Mesendoderm (in vitro differentiated cells): Measurements from ENCODE around the gene RING1.

Experiments
- DNase-seq: peaks from one replicate; pipeline ENCODE4 v3.0.0; 2013
- H2AK5ac ChIP-seq: 2 replicates; pipeline ENCODE4 v1.6.1; 2013; ENCODE audit warnings: low read length, inconsistent platforms
- H2BK120ac ChIP-seq: 2 replicates; pipeline ENCODE4 v1.6.1; 2013; ENCODE audit warnings: low read depth, mild to moderate bottlenecking, low read length, moderate library complexity, mixed read lengths
- H2BK15ac ChIP-seq: replicated peaks from 2 replicates; pipeline ENCODE4 v1.6.1; 2013; ENCODE audit warnings: low read depth, mild to moderate bottlenecking, moderate library complexity
- H2BK5ac ChIP-seq: 2 replicates; pipeline ENCODE4 v1.6.1; 2013; ENCODE audit warnings: low read length, inconsistent platforms
- H3K18ac ChIP-seq: 2 replicates; pipeline ENCODE4 v1.6.1; 2013; ENCODE audit warnings: mild to moderate bottlenecking, low read length, mixed read lengths
- H3K23ac ChIP-seq: one replicate; pipeline ENCODE4 v1.6.1; 2013; ENCODE audit warnings: low read length
- H3K27ac ChIP-seq: 2 replicates; pipeline ENCODE4 v1.5.1; 2013; ENCODE audit warnings: low read depth, mild to moderate bottlenecking, inconsistent platforms, low read length, moderate library complexity
- H3K27me3 ChIP-seq: 2 replicates; pipeline ENCODE4 v1.6.1; 2013; ENCODE audit warnings: low read length, control low read depth, mild to moderate bottlenecking, inconsistent platforms; ENCODE audit not compliant: insufficient read depth, poor library complexity
- H3K36me3 ChIP-seq: 2 replicates; pipeline ENCODE4 v1.6.1; 2013; ENCODE audit warnings: low read length, inconsistent platforms; ENCODE audit not compliant: control insufficient read depth, insufficient read depth
- H3K4ac ChIP-seq: one replicate; pipeline ENCODE4 v1.6.1; 2013; ENCODE audit warnings: low read depth, mild to moderate bottlenecking, low read length, moderate library complexity
- H3K4me1 ChIP-seq: 2 replicates; pipeline ENCODE4 v1.6.1; 2013; ENCODE audit warnings: low read depth, low read length, inconsistent platforms; ENCODE audit not compliant: control insufficient read depth
- H3K4me2 ChIP-seq: 2 replicates; pipeline ENCODE4 v1.6.1; 2013; ENCODE audit warnings: low read length
- H3K4me3 ChIP-seq: 2 replicates; pipeline ENCODE4 v1.5.1; 2013; ENCODE audit warnings: mild to moderate bottlenecking, low read length
- H3K56ac ChIP-seq: one replicate; pipeline ENCODE4 v1.6.1; 2013; ENCODE audit warnings: low read length
- H3K79me1 ChIP-seq: 2 replicates; pipeline ENCODE4 v1.6.1; 2013; ENCODE audit warnings: low read length, inconsistent platforms
- H3K79me2 ChIP-seq: 2 replicates; pipeline ENCODE4 v1.6.1; 2013; ENCODE audit warnings: mild to moderate bottlenecking, low read length; ENCODE audit not compliant: control insufficient read depth, insufficient read depth
- H3K9ac ChIP-seq: 2 replicates; pipeline ENCODE4 v1.6.1; 2013; ENCODE audit warnings: low read length, inconsistent platforms
- H4K5ac ChIP-seq: one replicate; pipeline ENCODE4 v1.6.1; 2013; ENCODE audit warnings: low read length
- H4K8ac ChIP-seq: one replicate; pipeline ENCODE4 v1.6.1; 2013; ENCODE audit warnings: low read depth, mild to moderate bottlenecking, control low read depth, low read length, moderate library complexity
- WGBS: extraction: QIAGEN DNeasy Blood & Tissue Kit; methylation state at CpG from one replicate; pipeline ENCODE4 v1.1.7; 2013; ENCODE audit warnings: low lambda C conversion rate, missing lambda C conversion rate; ENCODE audit not compliant: insufficient coverage; ENCODE audit errors: extremely low coverage; 5-methylcytosine and 5-hydroxymethylcytosine counted together

RING1 gene

GRCh38 chr6:33175436-33176069 is 32.7 kb upstream of the RING1 start:
- Histone ChIP-seq H4K8ac (no peak overlapping the region), H3K4me1 (no peaks in the 10 kb centered on the region), H3K9ac (no peak overlapping the region), H2BK15ac (no peak overlapping the region), H3K36me3 (no peaks in the 10 kb centered on the region), H3K4ac (no peak overlapping the region), H2BK5ac (no peak overlapping the region), H3K79me2 (no peaks in the 10 kb centered on the region), H3K4me2 (no peak overlapping the region), H3K27me3 (no peaks in the 10 kb centered on the region), H3K4me3 (no peak overlapping the region), H2AK5ac (no peak overlapping the region), H3K18ac (no peak overlapping the region), H3K27ac (no peak overlapping the region), H3K79me1 (no peaks in the 10 kb centered on the region), H3K56ac (no peak overlapping the region), H3K23ac (no peak overlapping the region), H4K5ac (no peak overlapping the region), H2BK120ac (no peak overlapping the region)
- DNase-seq = no peak
- WGBS = no CpG with 5 or more reads among the region's 10 CpGs

- Histone ChIP-seq H3K4me3 (no peak overlapping the region), H3K79me2 (no peaks in the 10 kb centered on the region), H3K79me1 (no peaks in the 10 kb centered on the region), H3K36me3 (no peaks in the 10 kb centered on the region), H3K56ac (no peak overlapping the region), H3K27ac (no peak overlapping the region), H4K5ac (no peak overlapping the region), H4K8ac (no peak overlapping the region), H3K4ac (no peak overlapping the region), H2AK5ac (no peak overlapping the region), H3K27me3 (no peaks in the 10 kb centered on the region), H3K4me2 (no peak overlapping the region), H2BK5ac (no peak overlapping the region), H3K4me1 (no peaks in the 10 kb centered on the region), H3K18ac (no peak overlapping the region), H2BK120ac (no peak overlapping the region), H3K9ac (no peak overlapping the region), H2BK15ac (no peak overlapping the region), H3K23ac (no peak overlapping the region)
- WGBS = no CpG with 5 or more reads among the region's 7 CpGs
- DNase-seq = no peak
Measured at GRCh38 chr6:33176906-33177305, 31.4 kb upstream of the RING1 start.

- Histone ChIP-seq H3K4me1 (no peaks in the 10 kb centered on the region), H3K56ac (no peak overlapping the region), H3K4ac (no peak overlapping the region), H3K23ac (no peak overlapping the region), H2BK15ac (no peak overlapping the region), H2BK5ac (no peak overlapping the region), H3K27me3 (no peaks in the 10 kb centered on the region), H3K9ac (no peak overlapping the region), H3K27ac (no peak overlapping the region), H2BK120ac (no peak overlapping the region), H3K4me3 (no peak overlapping the region), H3K79me1 (no peaks in the 10 kb centered on the region), H3K18ac (no peak overlapping the region), H4K5ac (no peak overlapping the region), H4K8ac (no peak overlapping the region), H2AK5ac (no peak overlapping the region), H3K36me3 (no peaks in the 10 kb centered on the region), H3K4me2 (no peak overlapping the region), H3K79me2 (no peaks in the 10 kb centered on the region)
- no peak for DNase-seq
- WGBS = no CpG with 5 or more reads among the region's 19 CpGs
Measured at GRCh38 chr6:33177552-33178446, 30.5 kb upstream of the RING1 start.

- H3K79me2 ChIP-seq = no peaks in the 10 kb centered on the region
- H3K27me3 ChIP-seq = no peaks in the 10 kb centered on the region
- no peaks in the 10 kb centered on the region for H3K4me1 ChIP-seq
- no peak overlapping the region for H4K8ac ChIP-seq
- H3K18ac ChIP-seq = no peak overlapping the region
- H2BK120ac ChIP-seq = no peak overlapping the region
- WGBS = no CpG with 5 or more reads among the region's 10 CpGs
- H3K4me3 ChIP-seq = no peak overlapping the region
- H2BK15ac ChIP-seq = no peak overlapping the region
- no peaks in the 10 kb centered on the region for H3K79me1 ChIP-seq
- no peak overlapping the region for H3K23ac ChIP-seq
- no peak overlapping the region for H3K27ac ChIP-seq
- no peak overlapping the region for H3K9ac ChIP-seq
- H2BK5ac ChIP-seq = no peak overlapping the region
- no peak overlapping the region for H3K4ac ChIP-seq
- H3K4me2 ChIP-seq = no peak overlapping the region
- DNase-seq = no peak
- H2AK5ac ChIP-seq = no peak overlapping the region
- no peak overlapping the region for H3K56ac ChIP-seq
- no peak overlapping the region for H4K5ac ChIP-seq
- no peaks in the 10 kb centered on the region for H3K36me3 ChIP-seq
Measured at GRCh38 chr6:33178755-33179475, 29.4 kb upstream of the RING1 start.

DNA sequence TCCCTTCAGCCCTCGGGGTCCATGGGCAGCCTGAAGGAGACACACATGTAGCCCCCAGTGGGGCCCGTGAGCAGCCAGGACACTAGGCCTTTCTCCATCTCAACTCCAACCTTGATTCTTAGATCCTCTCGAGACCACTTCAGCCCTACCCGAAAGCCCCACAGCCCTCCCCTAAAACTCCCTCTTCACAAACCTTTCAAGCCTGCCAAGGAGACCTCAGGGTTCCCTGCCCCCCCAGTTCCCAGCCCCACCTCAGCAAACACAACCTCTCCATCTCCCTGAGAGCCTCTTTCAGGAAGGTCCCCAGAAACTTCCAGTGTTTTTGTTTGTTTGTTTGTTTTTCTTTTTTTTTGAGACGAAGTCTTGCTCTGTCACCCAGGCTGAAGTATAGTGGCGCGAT is 27.2 kb upstream of the RING1 start:
- no CpG with 5 or more reads among the region's 7 CpGs for WGBS
- Histone ChIP-seq H3K27me3 (no peaks in the 10 kb centered on the region), H4K5ac (no peak overlapping the region), H3K23ac (no peak overlapping the region), H2BK15ac (no peak overlapping the region), H3K79me1 (no peaks in the 10 kb centered on the region), H2AK5ac (no peak overlapping the region), H3K4ac (no peak overlapping the region), H2BK5ac (no peak overlapping the region), H2BK120ac (no peak overlapping the region), H3K27ac (no peak overlapping the region), H3K36me3 (no peaks in the 10 kb centered on the region), H3K56ac (no peak overlapping the region), H3K79me2 (no peaks in the 10 kb centered on the region), H4K8ac (no peak overlapping the region), H3K4me3 (no peak overlapping the region), H3K4me1 (no peaks in the 10 kb centered on the region), H3K4me2 (no peak overlapping the region), H3K18ac (no peak overlapping the region), H3K9ac (no peak overlapping the region)
- DNase-seq = no peak
